Astrocyte (in vitro differentiated cells and primary cell): ENCODE data around the gene LRRC63. TPM values are rescaled to one million over a fixed set of nuclear protein-coding genes. Genes with fewer than 3 reads are reported as not detected.
"Not testable (repeated sequence)": the region's sequence is repeated elsewhere in the genome, so short reads cannot be mapped to it uniquely, and the experiment has no call there.

Experiments
- DNase-seq: peaks from one replicate; pipeline ENCODE4 v3.0.0-alpha.2; 2010; ENCODE audit warnings: low read depth
- FAIRE-seq: peaks from 2 replicates; lab custom pipeline; 2011; peaks lifted over from hg19 to GRCh38; lab: Jason Lieb, UNC
- H2AFZ ChIP-seq: 2 replicates; pipeline ENCODE4 v1.6.0; 2012; ENCODE audit warnings: low read depth, low read length, inconsistent platforms
- H3K27ac ChIP-seq: 2 replicates; pipeline ENCODE4 v1.5.1; 2011; ENCODE audit warnings: low read depth, low read length, inconsistent platforms
- H3K27me3 ChIP-seq: 2 replicates; pipeline ENCODE4 v1.6.0; 2011; ENCODE audit warnings: low read length, inconsistent platforms; ENCODE audit not compliant: insufficient read depth
- H3K36me3 ChIP-seq: 2 replicates; pipeline ENCODE4 v1.5.1; 2011; ENCODE audit warnings: low read length, inconsistent platforms; ENCODE audit not compliant: insufficient read depth
- H3K4me1 ChIP-seq: 2 replicates; pipeline ENCODE4 v1.5.1; 2011; ENCODE audit warnings: low read length, inconsistent platforms; ENCODE audit not compliant: insufficient read depth
- H3K4me2 ChIP-seq: 2 replicates; pipeline ENCODE4 v1.6.0; 2012; ENCODE audit warnings: low read length, inconsistent platforms
- H3K4me3 ChIP-seq: 2 replicates; pipeline ENCODE4 v1.5.1; 2011; ENCODE audit warnings: low read depth, mild to moderate bottlenecking, low read length, inconsistent platforms; ENCODE audit not compliant: insufficient read depth
- H3K79me2 ChIP-seq: 2 replicates; pipeline ENCODE4 v1.6.0; 2012; ENCODE audit warnings: mild to moderate bottlenecking, low read length, inconsistent platforms; ENCODE audit not compliant: insufficient read depth
- H3K9ac ChIP-seq: 2 replicates; pipeline ENCODE4 v1.6.0; 2012; ENCODE audit warnings: mild to moderate bottlenecking, low read length, inconsistent platforms
- H3K9me3 ChIP-seq: 2 replicates; pipeline ENCODE4 v1.5.1; 2012; ENCODE audit warnings: low read depth, mild to moderate bottlenecking, low read length, inconsistent platforms; ENCODE audit not compliant: insufficient read depth
- H4K20me1 ChIP-seq: 2 replicates; pipeline ENCODE4 v1.6.0; 2012; ENCODE audit warnings: low read length, inconsistent platforms; ENCODE audit not compliant: insufficient read depth
- H3K27ac Mint-ChIP-seq: one replicate; pipeline ENCODE4 v1.8.0; 2021; ENCODE audit warnings: mild to moderate bottlenecking, mixed read lengths; ENCODE audit not compliant: unreplicated experiment
- H3K27me3 Mint-ChIP-seq: one replicate; pipeline ENCODE4 v1.8.0; 2021; ENCODE audit warnings: low read depth, mixed read lengths; ENCODE audit not compliant: unreplicated experiment
- H3K36me3 Mint-ChIP-seq: one replicate; pipeline ENCODE4 v1.8.0; 2021; ENCODE audit warnings: low read depth, mixed read lengths; ENCODE audit not compliant: unreplicated experiment
- H3K4me1 Mint-ChIP-seq: one replicate; pipeline ENCODE4 v1.8.0; 2021; ENCODE audit warnings: low read depth, mixed read lengths; ENCODE audit not compliant: unreplicated experiment
- H3K4me3 Mint-ChIP-seq: one replicate; pipeline ENCODE4 v1.8.0; 2021; ENCODE audit warnings: mild to moderate bottlenecking, moderate library complexity, mixed read lengths; ENCODE audit not compliant: unreplicated experiment
- H3K9me3 Mint-ChIP-seq: one replicate; pipeline ENCODE4 v1.8.0; 2021; ENCODE audit warnings: mild to moderate bottlenecking, mixed read lengths; ENCODE audit not compliant: unreplicated experiment
- CTCF ChIP-seq: IDR thresholded peaks from 2 replicates; pipeline ENCODE4 v1.5.1; 2011; ENCODE audit warnings: low read depth, mild to moderate bottlenecking, inconsistent platforms, low read length, moderate library complexity; ENCODE audit not compliant: insufficient read depth
- EZH2 ChIP-seq: IDR thresholded peaks from 2 replicates; pipeline ENCODE4 v1.6.1; 2012; ENCODE audit warnings: mild to moderate bottlenecking, low read length, inconsistent platforms; ENCODE audit not compliant: insufficient read depth
- total RNA-seq: library from RNA; stranded (reverse); gene quantifications from 2 replicates; pipeline ENCODE4 v1.2.1, GENCODE V29; 2021

Gene LRRC63
- total RNA-seq, 1 donor from 2014 or later, result not detected

GRCh38 chr13:46210362-46211083, 1.2 kb upstream of the LRRC63 start:
- no peak overlapping the region for H3K4me3 ChIP-seq
- FAIRE-seq (no peak), DNase-seq (no peak)
- no peak overlapping the region for H3K9ac ChIP-seq
- peaks cover 2% of the 10 kb centered on the region for H3K9me3 ChIP-seq
- H2AFZ ChIP-seq, result no peak overlapping the region
- Mint-ChIP-seq H3K36me3 (no peaks in the 10 kb centered on the region), H3K4me1 (no peaks in the 10 kb centered on the region), H3K4me3 (no peak overlapping the region), H3K27ac (no peak overlapping the region), H3K9me3 (peaks cover 2% of the 10 kb centered on the region), H3K27me3 (no peaks in the 10 kb centered on the region)
- no peak for TF ChIP-seq EZH2
- H3K27ac ChIP-seq, result no peak overlapping the region
- peaks cover 7% of the 10 kb centered on the region for H3K4me1 ChIP-seq
- H3K27me3 ChIP-seq, result no peaks in the 10 kb centered on the region
- H3K79me2 ChIP-seq, result no peaks in the 10 kb centered on the region
- no peaks in the 10 kb centered on the region for H4K20me1 ChIP-seq
- H3K4me2 ChIP-seq, result peak overlapping the region; percentile 85
- no peaks in the 10 kb centered on the region for H3K36me3 ChIP-seq

GRCh38 chr13:46211116-46211482, 629 bp upstream of the LRRC63 start:
- H3K4me1 Mint-ChIP-seq, result no peaks in the 10 kb centered on the region

GRCh38 chr13:46213242-46213641, 1.5 kb downstream of the LRRC63 start:
- no peaks in the 10 kb centered on the region for H3K27me3 ChIP-seq
- TF ChIP-seq CTCF (no peak), EZH2 (no peak)
- H3K9ac ChIP-seq, result no peak overlapping the region
- no peak overlapping the region for H3K4me3 ChIP-seq
- H3K79me2 ChIP-seq, result no peaks in the 10 kb centered on the region
- Mint-ChIP-seq H3K4me1 (no peaks in the 10 kb centered on the region), H3K36me3 (no peaks in the 10 kb centered on the region), H3K27ac (no peak overlapping the region), H3K4me3 (no peak overlapping the region), H3K27me3 (no peaks in the 10 kb centered on the region), H3K9me3 (peaks cover 13% of the 10 kb centered on the region)
- H3K27ac ChIP-seq, result no peak overlapping the region
- FAIRE-seq (no peak), DNase-seq (no peak)
- H3K36me3 ChIP-seq, result no peaks in the 10 kb centered on the region
- H2AFZ ChIP-seq, result no peak overlapping the region
- peaks cover 2% of the 10 kb centered on the region for H3K9me3 ChIP-seq
- H3K4me2 ChIP-seq, result no peak overlapping the region
- H3K4me1 ChIP-seq, result peaks cover 7% of the 10 kb centered on the region
- H4K20me1 ChIP-seq, result no peaks in the 10 kb centered on the region

More at GRCh38 chr13:46211116-46211482, 629 bp upstream of the LRRC63 start:
- Mint-ChIP-seq H3K9me3 (peaks cover 5% of the 10 kb centered on the region), H3K27ac (peak overlapping the region; percentile 3), H3K4me3 (peak overlapping the region; percentile 77), H3K36me3 (no peaks in the 10 kb centered on the region), H3K27me3 (no peaks in the 10 kb centered on the region)
- Histone ChIP-seq H3K4me3 (peak overlapping the region; percentile 58), H3K9ac (peak overlapping the region; percentile 60), H3K27ac (no peak overlapping the region), H4K20me1 (no peaks in the 10 kb centered on the region), H3K4me1 (peaks cover 7% of the 10 kb centered on the region), H3K36me3 (no peaks in the 10 kb centered on the region), H3K4me2 (peak overlapping the region; percentile 85), H3K79me2 (no peaks in the 10 kb centered on the region), H3K27me3 (no peaks in the 10 kb centered on the region), H2AFZ (peak overlapping the region; percentile 88), H3K9me3 (peaks cover 2% of the 10 kb centered on the region)
- no peak for DNase-seq
- no peak for TF ChIP-seq EZH2
- no peak for TF ChIP-seq CTCF
- FAIRE-seq, result no peak

- not testable (repeated sequence) for DNase-seq, H3K27ac ChIP-seq, H3K4me1 Mint-ChIP-seq, H3K27me3 ChIP-seq, H3K4me2 ChIP-seq, FAIRE-seq, H3K4me1 ChIP-seq, H3K9ac ChIP-seq, H3K4me3 Mint-ChIP-seq, H3K79me2 ChIP-seq, H3K27ac Mint-ChIP-seq, H3K36me3 Mint-ChIP-seq, H2AFZ ChIP-seq, H3K27me3 Mint-ChIP-seq, H3K36me3 ChIP-seq, H4K20me1 ChIP-seq, H3K4me3 ChIP-seq, H3K9me3 ChIP-seq
- peaks cover 15% of the 10 kb centered on the region for H3K9me3 Mint-ChIP-seq
Measured at GRCh38 chr13:46214741-46215140, 3.0 kb downstream of the LRRC63 start.

- H3K4me1 Mint-ChIP-seq, FAIRE-seq, H3K4me3 Mint-ChIP-seq, H3K27ac ChIP-seq, H3K4me1 ChIP-seq, H2AFZ ChIP-seq, H3K36me3 Mint-ChIP-seq, H3K79me2 ChIP-seq, H4K20me1 ChIP-seq, H3K4me3 ChIP-seq, H3K27me3 Mint-ChIP-seq, H3K9ac ChIP-seq, H3K27ac Mint-ChIP-seq, H3K27me3 ChIP-seq, H3K36me3 ChIP-seq, DNase-seq, H3K9me3 ChIP-seq, H3K4me2 ChIP-seq: not testable (repeated sequence)
- H3K9me3 Mint-ChIP-seq, result peaks cover 15% of the 10 kb centered on the region
Measured at GRCh38 chr13:46220234-46220633, 8.5 kb downstream of the LRRC63 start.
